ENCODE data around the gene TMEM239. TPM values are rescaled to one million over a fixed set of nuclear protein-coding genes. Genes with fewer than 3 reads are reported as not detected.
"Not testable (repeated sequence)": the region's sequence is repeated elsewhere in the genome, so short reads cannot be mapped to it uniquely, and the experiment has no call there.

Gene TMEM239
- not detected in 2 replicates for total RNA-seq

GRCh38 chr20:2816030-2816582 lies at the start of gene TMEM239:
TMEM239 (plus strand) TSS chr20:2816364; CDS start chr20:2816555, 191 bp downstream.
- intact Hi-C loops (cut with micrococcal nuclease) = no loop called here

GRCh38 chr20:2767768-2768631 lies 48.2 kb upstream of the TMEM239 start:
- intact Hi-C loops (cut with micrococcal nuclease) = no loop called here

- intact Hi-C loops (cut with micrococcal nuclease) = no loop called here
These were observed 47.5 kb upstream of the TMEM239 start for GRCh38 chr20:2768632-2769015.

- intact Hi-C loops (cut with micrococcal nuclease) = not testable (repeated sequence)
These were observed 46.1 kb upstream of the TMEM239 start for GRCh38 chr20:2770091-2770490.

GRCh38 chr20:2771631-2772080 lies 44.5 kb upstream of the TMEM239 start:
- intact Hi-C loops (cut with micrococcal nuclease) = no loop called here

GRCh38 chr20:2773812-2774211 lies 42.4 kb upstream of the TMEM239 start:
- intact Hi-C loops (cut with micrococcal nuclease) = no loop called here

- intact Hi-C loops (cut with micrococcal nuclease) = no loop called here
These were observed 41.0 kb upstream of the TMEM239 start for GRCh38 chr20:2775139-2775538.

GRCh38 chr20:2778602-2779321 lies 37.4 kb upstream of the TMEM239 start:
- intact Hi-C loops (cut with micrococcal nuclease) = no loop called here

- intact Hi-C loops (cut with micrococcal nuclease) = no loop called here
These were observed 35.2 kb upstream of the TMEM239 start for GRCh38 chr20:2780948-2781347.

GRCh38 chr20:2783908-2784566 lies 32.1 kb upstream of the TMEM239 start:
- intact Hi-C loops (cut with micrococcal nuclease) = no loop called here

GRCh38 chr20:2793471-2793870 lies 22.7 kb upstream of the TMEM239 start:
- intact Hi-C loops (cut with micrococcal nuclease) = no loop called here

GRCh38 chr20:2794202-2794748 lies 21.9 kb upstream of the TMEM239 start:
- intact Hi-C loops (cut with micrococcal nuclease) = no loop called here

- intact Hi-C loops (cut with micrococcal nuclease) = no loop called here
These were observed 21.2 kb upstream of the TMEM239 start for GRCh38 chr20:2794866-2795447.

GRCh38 chr20:2795451-2795850 lies 20.7 kb upstream of the TMEM239 start:
- intact Hi-C loops (cut with micrococcal nuclease) = no loop called here

- intact Hi-C loops (cut with micrococcal nuclease) = no loop called here
These were observed 20.0 kb upstream of the TMEM239 start for GRCh38 chr20:2796011-2796660.

- intact Hi-C loops (cut with micrococcal nuclease) = no loop called here
These were observed 18.8 kb upstream of the TMEM239 start for GRCh38 chr20:2797136-2797983.

GRCh38 chr20:2798095-2798805 lies 17.9 kb upstream of the TMEM239 start:
- intact Hi-C loops (cut with micrococcal nuclease) = no loop called here

- intact Hi-C loops (cut with micrococcal nuclease) = no loop called here
These were observed 17.4 kb upstream of the TMEM239 start for GRCh38 chr20:2798814-2799213.

- intact Hi-C loops (cut with micrococcal nuclease) = no loop called here
These were observed 16.9 kb upstream of the TMEM239 start for GRCh38 chr20:2799271-2799670.
